DMS114 treated with DMSO at 0.1 percent for 48 hours (cell line): Measurements from ENCODE around the gene IDI1.
"Not testable (repeated sequence)": the region's sequence is repeated elsewhere in the genome, so short reads cannot be mapped to it uniquely, and the experiment has no call there.

ENCODE experiments used
- DNase-seq: peaks from one replicate; lab custom pipeline; 2025; ENCODE audit not compliant: unreplicated experiment; lab: John Stamatoyannopoulos, UW

IDI1 gene

GRCh38 chr10:1064964-1065247 is 16.0 kb upstream of the IDI1 start:
- no peak for DNase-seq

GRCh38 chr10:1063232-1063865 is 14.4 kb upstream of the IDI1 start:
- DNase-seq = no peak

- no peak for DNase-seq
These were observed 13.2 kb upstream of the IDI1 start for GRCh38 chr10:1061930-1062774.

DNA sequence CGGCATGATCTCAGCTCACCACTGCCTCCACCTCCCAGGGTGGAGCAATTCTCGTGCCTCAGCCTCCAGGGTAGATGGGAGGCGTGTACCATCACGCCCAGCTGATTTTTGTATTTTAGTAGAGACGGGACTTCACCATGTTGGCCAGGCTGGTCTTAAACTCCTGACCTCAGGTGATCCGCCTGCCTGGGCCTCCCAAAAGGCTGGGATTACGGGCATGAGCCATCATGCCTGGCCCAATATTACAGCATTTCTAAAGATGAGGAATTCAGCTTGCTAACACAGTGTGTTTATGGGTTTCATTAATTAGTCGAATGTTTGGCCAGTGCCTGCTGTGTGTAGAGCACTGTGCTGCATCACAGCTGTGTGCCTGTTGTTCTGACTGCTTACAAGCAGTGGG is 11.0 kb upstream of the IDI1 start:
- DNase-seq = no peak

DNA sequence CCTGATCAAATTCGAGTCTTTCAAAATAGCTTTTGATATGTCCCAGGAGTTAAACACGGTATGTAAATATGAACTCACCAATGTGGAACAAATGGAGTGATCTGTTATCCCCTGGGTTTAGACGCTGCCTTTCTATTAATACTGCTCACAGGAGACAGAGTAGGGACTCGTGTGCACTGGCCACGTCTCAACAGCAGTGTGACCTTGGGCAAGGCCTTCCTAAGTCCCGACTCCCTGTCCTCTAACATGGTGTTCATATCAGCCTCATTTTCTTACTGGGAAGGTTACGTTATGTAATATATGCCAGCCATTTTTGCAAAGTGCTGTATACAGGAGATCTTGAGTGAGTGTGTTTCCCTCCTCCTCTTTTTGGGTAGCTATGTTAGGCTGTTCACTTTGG is 9.1 kb upstream of the IDI1 start:
- no peak for DNase-seq

- peak; percentile 28 for DNase-seq
These were observed 8.3 kb upstream of the IDI1 start for GRCh38 chr10:1057106-1057657.

- peak; percentile 66 for DNase-seq
These were observed 7.6 kb upstream of the IDI1 start, which contains the start of gene WDR37 for GRCh38 chr10:1056326-1057105. Gene WDR37, plus strand, starts transcription at chr10:1056385. Its CDS starts 15,771 bp downstream, at chr10:1072156.

DNA sequence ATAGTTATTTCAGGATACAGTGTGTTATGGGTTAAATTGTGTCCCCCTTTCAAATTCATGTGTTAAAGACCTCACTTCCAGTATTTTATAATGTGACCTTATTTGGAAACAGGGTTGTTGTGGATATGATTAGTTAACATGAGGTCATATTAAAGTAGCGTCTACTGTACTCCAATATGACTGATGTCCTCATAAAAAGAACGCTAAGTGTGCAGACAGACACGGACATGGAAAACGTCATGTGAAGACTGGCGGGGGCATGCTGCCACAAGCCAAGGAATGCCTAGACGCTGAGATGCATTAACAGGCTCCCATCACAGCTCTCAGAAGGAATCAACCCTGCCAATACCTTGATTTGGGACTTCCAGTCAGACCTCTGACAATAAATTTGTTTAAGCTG is 5.8 kb upstream of the IDI1 start:
- no peak for DNase-seq

GRCh38 chr10:1050554-1050953 is 1.6 kb upstream of the IDI1 start:
- DNase-seq = peak; percentile 13

- no peak for DNase-seq
These were observed 1.2 kb upstream of the IDI1 start for GRCh38 chr10:1050145-1050544.

GRCh38 chr10:1049425-1049958 is 573 bp upstream of the IDI1 start:
- no peak for DNase-seq

GRCh38 chr10:1048349-1048731 is 579 bp downstream of the IDI1 start:
- DNase-seq = no peak

DNA sequence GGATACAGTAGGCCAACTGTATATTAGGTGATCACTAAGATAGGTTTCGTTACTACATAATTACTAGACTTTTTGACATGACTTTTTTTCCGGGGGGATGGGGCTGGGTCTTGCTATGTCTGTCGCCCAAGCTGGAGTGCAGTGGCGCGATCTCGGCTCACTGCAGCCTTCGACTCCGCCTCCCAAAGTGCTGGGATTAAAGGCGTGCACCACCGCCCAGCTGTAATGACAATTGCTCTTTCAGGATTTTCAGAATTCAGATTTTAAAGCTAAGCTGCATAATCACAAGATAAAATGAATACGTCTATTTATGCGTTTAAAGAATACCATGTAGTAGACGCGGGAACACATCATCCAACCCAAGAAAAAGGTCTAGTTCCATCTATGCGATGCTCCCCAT is 982 bp downstream of the IDI1 start:
- no peak for DNase-seq

DNA sequence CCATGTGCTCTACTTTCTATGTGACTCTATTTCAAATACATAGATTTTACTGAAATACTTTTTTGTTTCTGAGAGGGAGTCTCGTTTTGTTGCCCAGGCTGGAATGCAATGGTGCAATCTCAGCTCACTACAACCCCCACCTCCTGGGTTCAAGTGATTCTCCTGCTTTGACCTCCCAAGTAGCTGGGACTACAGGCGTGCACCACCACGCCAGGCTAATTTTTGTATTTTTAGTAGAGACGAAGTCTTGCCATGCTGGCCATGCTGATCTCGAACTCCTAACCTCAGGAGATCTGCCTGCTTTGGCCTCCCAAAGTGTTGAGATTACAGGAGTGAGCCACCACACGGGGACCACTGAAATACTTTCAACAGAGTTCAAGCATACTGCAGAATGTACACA is 3.5 kb downstream of the IDI1 start:
- no peak for DNase-seq

GRCh38 chr10:1044964-1045363 is 4.0 kb downstream of the IDI1 start:
- DNase-seq = no peak

DNA sequence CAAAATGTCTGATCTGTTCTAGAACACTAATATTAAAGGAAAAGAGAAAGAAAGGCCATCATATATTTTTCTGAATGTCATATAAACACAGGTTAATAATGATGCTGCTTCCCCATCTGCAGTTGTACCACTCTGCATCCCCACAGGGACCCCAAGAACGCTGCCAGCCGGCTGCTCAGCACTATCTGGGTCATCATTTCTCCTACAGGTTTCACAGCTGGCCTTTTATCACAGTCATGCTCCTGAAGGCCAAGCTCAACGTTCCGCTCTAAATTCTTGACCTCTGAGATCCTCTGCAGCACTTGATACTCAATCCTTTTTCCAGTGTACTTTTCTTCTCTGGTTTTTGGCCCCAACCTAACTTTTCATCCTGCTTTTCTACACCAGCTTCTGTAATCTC is 4.8 kb downstream of the IDI1 start:
- no peak for DNase-seq

DNA sequence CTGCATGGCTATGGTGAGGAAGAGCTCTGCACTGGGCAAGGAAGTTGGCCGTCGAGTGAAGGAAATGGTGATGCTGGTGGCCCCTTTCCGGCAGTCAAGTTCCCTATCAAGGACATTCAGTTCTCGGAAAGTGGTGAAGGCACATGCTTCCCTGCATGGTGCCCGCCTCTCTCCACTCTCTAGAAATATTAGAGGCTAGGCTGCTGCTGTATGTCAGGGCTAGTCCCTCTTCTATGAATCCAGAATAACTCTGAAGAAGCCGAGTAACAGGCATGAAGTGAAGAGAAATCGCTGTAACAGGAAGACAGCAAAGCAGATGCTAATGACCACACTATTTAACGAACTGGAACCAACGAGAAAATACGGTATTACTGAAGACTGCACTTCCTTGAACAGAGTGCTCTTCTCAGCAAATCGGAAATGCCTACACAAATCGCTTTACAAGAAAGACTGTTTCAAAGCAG is 5.4 kb downstream of the IDI1 start:
- no peak for DNase-seq

DNA sequence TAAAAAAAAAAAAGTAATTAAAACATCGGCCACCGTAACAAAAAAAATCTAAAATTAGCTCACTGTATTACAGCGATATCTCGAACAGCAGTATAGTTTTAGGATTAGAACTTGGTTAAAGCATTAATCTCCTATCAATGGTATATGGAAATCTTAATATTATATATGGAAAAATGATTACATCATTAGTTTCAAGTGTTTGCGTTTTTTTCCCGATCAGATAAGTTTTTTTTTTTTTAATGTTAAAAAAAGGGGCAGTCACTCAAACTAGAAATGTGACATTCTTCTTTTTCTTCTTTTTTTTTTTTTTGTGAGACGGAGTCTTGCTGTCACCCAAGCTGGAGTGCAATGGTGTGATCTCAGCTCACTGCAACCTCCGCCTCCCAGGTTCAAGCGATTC is 7.4 kb downstream of the IDI1 start:
- DNase-seq = no peak

GRCh38 chr10:1040133-1040532 is 8.8 kb downstream of the IDI1 start:
- no peak for DNase-seq

GRCh38 chr10:1038769-1039168 is 10.2 kb downstream of the IDI1 start:
- not testable (repeated sequence) for DNase-seq

DNA sequence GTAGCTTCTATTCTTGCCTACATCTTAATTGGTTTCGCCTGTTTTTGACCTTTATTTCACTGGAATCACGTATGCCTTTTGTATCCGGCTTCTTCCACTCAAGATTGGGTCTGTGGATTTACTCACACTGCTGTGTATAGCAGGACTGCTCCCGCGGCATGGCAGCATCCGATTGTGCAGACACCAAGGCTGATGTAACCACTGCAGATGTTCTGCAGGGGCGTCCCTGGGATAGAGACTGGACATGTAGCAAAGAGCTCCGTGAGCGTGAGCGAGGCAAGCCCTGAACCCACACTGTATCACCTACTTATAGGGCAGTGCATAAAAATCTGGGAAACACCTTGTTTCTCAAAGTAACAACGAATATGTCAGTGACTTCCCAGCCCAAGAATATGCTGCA is 11.8 kb downstream of the IDI1 start:
- DNase-seq = no peak
